ENCODE data around the gene CDH5.
"Not testable (repeated sequence)": the region's sequence is repeated elsewhere in the genome, so short reads cannot be mapped to it uniquely, and the experiment has no call there.

The CDH5 gene

DNA sequence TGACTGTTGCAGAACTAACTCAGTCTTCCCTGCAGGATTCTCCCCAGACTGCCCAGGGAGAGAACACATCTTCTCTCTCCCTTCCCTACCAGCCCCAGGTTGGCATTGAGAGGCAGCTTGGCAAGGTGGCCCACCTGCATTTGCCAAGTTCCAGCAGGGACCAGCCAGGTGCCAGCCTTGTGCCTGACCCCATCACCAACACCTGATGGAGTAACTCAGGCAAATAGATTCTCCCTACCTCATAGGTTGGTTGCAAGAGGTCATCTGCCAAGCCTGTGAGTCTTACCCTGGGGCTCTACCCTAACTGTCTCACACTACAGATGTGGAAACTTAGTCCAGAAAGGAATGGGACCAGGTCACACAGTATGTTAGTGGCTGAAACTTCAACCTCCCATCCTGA lies 81.0 kb downstream of the CDH5 start:
- Histone ChIP-seq H3K9me3 (ENCODE audit: insufficient read depth, low read depth, low read length) (no peaks in the 10 kb centered on the region), H3K4me1 (ENCODE audit: insufficient read depth, low read length) (no peaks in the 10 kb centered on the region), H3K9ac (ENCODE audit: low read depth, low read length) (no peak overlapping the region), H3K27ac (ENCODE audit: low read depth, low read length) (no peak overlapping the region), H3K27me3 (ENCODE audit: insufficient read depth, low read length) (no peaks in the 10 kb centered on the region), H3K36me3 (ENCODE audit: insufficient read depth, low read length) (no peaks in the 10 kb centered on the region), H3K4me3 (ENCODE audit: low read length) (no peak overlapping the region)

DNA sequence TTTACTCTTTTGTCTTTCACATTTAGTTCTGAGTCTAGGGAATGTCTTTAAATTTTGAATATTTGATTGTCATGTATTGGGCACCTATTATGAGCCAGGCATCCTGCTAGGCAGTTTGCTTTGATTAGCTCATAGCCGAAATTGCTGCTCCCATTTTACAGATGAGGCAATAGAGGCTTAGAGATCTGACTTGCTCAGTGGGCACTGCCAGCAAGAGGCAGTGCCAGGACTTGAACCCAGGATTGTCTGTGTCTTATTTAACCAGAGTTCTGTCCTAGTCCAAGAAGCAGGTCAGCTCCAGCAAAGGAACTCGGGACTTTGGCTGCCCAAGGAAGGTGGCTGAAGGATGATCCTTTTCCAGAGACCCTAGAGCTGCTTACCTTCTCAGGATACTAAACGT lies 85.1 kb downstream of the CDH5 start:
- no peak overlapping the region for H3K27ac ChIP-seq (ENCODE audit: low read depth, low read length)
- no peaks in the 10 kb centered on the region for H3K27me3 ChIP-seq (ENCODE audit: insufficient read depth, low read length)
- 93% methylated on average over 3 of the region's 3 CpGs for WGBS
- H3K9me3 ChIP-seq (ENCODE audit: insufficient read depth, low read depth, low read length) = no peaks in the 10 kb centered on the region
- H3K4me3 ChIP-seq (ENCODE audit: low read length) = no peak overlapping the region
- H3K4me1 ChIP-seq (ENCODE audit: insufficient read depth, low read length) = no peaks in the 10 kb centered on the region
- H3K9ac ChIP-seq (ENCODE audit: low read depth, low read length) = no peak overlapping the region
- no peaks in the 10 kb centered on the region for H3K36me3 ChIP-seq (ENCODE audit: insufficient read depth, low read length)

DNA sequence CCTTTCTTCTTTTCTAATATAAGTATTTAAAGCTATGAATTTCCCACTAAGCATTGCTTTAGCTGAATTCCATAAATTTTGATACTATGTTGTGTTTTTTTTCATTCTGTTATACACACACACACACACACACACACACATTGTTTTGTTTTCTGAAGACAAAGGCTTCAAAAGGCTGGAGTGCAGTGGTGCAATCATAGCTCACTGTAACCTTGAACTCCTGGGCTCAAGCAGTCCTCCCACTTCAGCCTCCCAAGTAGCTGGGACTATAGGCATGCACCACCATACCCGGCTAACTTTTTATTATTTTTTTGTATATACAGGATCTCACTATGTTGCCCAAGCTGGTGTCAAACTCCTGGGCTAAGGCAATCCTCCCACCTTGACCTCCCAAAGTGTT lies 86.7 kb downstream of the CDH5 start:
- not testable (repeated sequence) for H3K4me3 ChIP-seq (ENCODE audit: low read length); H3K9me3 ChIP-seq (ENCODE audit: insufficient read depth, low read depth, low read length); H3K36me3 ChIP-seq (ENCODE audit: insufficient read depth, low read length); H3K27me3 ChIP-seq (ENCODE audit: insufficient read depth, low read length); H3K4me1 ChIP-seq (ENCODE audit: insufficient read depth, low read length); H3K27ac ChIP-seq (ENCODE audit: low read depth, low read length); H3K9ac ChIP-seq (ENCODE audit: low read depth, low read length)
- 100% methylated on average over 1 of the region's 1 CpG for WGBS
